Bone marrow (tissue), 2 donors: ENCODE results near the gene CYP24A1.
"Not testable (repeated sequence)": the region's sequence is repeated elsewhere in the genome, so short reads cannot be mapped to it uniquely, and the experiment has no call there.

Experiments
- DNase-seq, 2 donors: peaks; one replicate each; lab custom pipeline; 2025; lab: John Stamatoyannopoulos, UW

Gene CYP24A1

DNA sequence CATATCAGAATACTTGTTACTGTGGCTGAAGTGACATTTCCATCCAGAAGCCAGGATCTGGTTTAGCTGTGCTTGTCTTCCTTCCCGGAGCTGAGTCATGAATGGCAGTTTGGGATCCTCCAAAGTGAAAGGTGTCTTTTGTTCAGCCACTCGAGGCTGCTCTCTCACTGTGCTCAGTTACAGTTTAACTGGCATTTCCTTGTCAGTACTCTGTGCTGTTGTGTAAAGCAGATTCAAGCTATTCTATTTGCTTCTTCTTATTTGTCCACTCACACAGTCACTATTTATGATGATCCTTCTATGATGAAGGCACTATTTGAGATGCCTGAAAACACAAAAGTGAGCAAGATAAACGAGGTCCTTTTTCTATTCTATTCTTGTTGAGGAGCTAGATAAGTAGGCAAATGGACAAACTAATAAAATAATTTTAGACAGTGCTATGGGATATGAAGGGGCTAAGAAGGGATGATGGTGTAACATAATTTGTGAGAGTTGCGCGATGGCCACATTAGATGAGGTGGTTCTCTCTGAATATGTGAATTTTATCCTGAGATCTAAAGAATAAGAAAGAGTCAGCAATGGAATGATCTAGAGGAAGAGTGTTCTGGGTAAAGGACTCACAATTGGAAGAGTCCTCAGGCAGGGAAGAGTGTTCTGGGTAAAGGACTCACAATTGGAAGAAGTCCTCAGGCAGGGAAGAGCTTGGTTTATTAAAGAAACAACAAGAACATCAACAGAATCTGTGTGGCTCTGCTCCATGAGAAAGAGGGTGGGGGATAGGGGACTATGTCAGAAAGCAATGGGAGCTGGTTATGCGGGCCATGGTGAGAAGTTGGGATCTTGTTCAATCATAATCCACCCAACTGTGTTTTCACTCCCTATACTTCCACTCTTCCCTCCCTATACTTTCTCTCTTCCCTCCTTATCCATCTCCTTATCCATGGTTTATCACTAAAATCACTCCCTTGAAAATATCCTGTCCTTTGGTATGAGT, 40.1 kb downstream of the CYP24A1 start:
- no peak for DNase-seq

DNA sequence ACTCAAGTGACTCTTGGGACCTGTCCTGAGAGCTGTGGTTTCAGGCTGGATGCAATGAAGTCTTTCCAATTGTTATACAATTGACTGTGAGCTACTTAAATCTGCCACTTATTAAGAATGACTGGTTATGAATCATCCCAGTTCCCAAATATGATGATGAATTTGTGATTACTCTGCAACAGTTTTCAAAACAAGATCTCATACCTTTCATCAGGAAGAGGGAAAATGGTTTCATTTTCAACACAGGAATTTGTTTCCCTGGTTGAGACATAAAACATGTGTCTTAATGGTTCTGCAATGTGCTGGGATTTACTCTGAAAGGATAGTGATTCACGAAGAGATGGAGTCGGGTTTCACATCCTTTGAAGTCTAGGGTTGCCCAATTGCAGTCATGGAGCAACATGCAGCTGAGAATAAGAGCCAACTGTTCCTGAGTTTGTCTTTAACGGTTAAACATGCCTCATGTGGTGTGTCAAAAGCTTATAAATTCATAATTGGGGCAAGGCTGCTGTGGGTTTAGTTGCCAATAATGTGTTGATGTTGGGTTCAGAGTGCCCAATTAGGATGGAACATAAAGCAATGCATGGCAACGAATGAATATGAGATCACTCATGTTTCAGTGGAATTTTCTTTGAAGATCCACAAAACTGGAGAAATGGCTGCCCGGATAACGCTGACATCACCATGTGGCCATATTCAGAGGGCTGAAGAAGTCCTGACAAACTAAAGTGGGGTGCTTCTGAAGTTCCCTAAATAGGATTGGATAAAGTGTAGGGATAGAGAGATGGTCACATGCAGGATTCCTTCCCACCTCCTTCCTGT, 41.0 kb downstream of the CYP24A1 start:
- no peak for DNase-seq

DNA sequence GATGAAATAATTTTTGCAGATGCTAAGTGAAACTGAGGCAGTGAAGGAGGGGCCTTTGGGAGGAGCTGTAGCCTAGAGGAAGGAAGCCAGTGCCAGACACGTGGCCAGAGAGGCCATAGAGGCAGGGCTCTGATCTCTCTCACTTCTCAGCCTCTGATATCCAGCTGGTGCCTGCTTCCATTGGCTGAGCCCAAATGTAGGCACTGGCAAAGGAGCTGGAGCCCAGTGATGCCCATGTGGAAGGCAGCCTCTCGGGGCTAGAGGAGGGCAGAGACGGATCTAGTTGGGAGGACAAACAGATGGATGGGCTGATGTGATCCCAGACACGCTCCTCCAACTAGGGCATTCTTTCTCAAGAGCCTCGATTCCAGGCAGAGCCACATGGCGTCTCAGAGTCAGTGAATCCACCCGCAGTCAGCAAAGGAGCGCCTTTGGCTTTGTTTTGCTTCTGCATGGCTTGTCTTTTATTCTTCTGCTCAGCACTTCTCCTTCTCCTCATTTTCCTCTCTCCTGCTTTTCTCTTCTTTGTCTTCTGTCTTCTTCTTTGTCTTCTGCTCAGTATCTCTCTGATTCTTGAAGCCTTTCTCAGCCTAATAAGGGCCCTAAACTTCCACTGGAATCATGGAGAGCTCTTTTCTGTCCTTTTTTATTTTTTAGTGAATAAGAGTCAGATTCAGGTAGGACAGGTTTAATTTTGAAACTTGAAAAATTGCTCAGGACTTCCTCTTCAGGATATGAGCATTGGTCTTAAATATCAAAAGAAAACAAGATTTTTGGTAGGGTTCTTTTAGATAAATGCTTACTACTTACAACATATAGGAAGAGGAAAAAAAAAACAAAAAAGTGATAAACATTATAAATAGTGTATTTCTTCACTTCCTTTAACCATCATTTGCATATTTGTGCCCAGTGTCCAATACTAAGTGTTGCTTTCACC, 41.8 kb downstream of the CYP24A1 start:
- DNase-seq: no peak

DNA sequence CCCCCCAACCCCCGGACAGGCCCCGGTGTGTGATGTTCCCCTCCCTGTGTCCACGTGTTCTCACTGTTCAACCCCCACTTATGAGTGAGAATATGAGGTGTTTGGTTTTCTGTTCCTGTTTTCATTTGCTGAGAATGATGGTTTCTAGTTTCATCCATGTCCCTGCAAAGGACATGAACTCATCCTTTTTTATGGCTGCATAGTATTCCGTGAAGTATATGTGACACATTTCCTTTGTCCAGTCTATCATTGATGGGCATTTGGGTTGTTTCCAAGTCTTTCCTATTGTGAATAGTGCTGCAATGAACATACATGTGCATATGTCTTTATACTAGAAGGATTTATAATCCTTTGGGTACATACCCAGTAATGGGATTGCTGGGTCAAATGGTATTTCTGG, 42.7 kb downstream of the CYP24A1 start:
- DNase-seq: not testable (repeated sequence)

DNA sequence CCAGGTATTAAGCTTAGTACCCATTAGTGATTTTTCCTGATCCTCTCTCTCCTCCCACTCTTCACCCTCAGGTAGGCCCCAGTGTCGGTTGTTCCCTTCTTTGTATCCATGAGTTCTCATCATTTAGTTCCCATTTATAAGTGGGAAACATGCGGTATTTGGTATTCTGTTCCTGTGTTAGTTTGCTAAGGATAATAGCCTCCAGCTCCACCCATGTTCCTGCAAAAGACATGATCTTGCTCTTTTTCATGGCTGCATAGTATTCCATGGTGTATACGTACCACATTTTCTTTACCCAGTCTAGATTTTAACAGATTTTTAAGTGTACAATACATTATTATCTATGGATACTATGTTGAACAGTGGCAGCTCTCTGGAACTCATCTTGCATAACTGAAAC, 44.4 kb downstream of the CYP24A1 start:
- no peak for DNase-seq

DNA sequence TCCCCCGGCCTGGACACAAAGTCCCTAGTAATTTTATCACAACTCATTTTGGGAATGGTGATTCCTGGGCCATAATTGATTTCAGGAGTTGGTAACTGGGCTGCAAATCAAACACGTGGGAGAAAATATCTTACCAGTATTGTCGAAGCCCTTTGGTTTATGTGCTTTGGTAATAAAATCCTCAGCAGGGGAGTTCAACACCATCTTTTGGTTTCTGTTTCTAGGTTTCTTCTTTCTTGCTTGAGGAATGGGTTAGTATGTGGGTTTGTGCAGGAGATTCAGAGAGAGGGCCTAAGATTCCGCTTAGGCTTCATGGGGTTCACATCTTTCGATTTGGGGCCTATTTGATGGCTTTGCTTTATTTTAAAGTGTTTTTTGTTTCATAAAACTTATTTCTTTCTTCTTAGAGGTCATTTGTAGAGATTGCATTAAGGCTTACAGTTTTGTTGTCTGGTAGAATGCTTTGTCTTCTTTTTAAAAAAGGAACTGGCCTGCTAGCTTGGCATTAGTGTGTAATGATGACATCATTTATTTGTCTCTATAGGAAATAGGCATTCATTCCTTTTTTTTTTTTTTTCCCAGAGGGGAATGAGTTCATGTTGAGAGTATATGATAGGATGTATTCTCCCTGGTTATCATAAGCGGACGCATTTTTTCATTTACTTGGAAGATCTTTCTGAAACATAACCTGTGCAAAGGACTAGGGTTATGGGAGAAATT, 45.8 kb downstream of the CYP24A1 start:
- DNase-seq: no peak

DNA sequence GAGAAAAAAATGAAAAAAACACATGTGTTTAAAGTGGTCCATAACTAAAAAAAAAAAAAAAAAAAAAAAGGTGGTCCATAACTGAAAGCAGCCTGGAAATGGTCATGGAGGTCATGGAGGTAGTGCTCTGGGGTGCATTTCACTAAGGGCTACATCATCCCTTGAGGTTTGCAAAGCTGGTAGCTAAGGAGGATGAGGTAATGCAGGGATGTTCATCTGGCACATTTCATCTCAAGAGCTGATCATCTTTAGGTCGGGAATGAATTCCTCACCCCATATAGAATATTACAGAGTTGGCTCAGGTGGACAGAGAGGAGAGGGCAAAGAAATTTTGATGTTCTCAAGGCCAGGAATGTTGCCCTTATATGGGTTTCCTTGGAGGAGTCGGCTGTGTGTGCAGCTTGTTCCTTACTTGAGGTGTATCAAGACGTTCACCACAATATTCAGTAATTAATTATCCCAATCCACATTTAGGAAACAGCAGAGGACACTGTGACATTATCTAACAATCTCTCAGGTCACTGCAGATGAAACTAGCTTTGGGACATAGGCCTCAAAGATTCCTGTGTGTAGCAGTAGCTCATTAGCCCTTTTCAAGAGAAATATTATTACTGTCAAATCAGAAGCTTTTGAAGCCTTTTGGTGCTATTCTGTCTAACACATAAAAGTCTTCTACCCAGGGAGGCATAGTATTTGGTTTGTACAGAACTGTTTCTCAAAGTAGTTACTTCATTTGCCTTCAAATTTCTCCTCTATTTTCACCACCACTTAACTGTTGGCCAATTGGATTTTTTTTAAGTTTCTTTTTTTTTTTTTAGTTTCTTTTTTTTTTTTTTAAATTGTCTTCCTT, 46.8 kb downstream of the CYP24A1 start:
- DNase-seq: no peak

DNA sequence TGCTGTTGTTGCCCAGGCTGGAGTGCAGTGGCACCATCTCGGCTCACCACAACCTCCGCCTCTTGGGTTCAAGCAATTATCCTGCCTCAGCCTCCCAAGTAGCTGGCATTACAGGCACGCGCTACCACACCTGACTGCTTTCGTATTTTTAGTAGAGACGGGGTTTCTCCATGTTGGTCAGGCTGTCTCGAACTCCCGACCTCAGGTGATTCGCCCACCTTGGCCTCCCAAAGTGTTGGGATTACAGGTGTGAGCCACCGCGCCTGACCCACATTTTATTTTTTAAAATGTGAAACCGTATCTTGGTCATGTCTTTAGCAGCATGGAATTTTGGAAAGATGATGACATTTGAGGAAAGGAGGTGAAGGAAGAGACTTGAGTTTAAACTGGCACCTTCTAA, 47.5 kb downstream of the CYP24A1 start:
- not testable (repeated sequence) for DNase-seq

DNA sequence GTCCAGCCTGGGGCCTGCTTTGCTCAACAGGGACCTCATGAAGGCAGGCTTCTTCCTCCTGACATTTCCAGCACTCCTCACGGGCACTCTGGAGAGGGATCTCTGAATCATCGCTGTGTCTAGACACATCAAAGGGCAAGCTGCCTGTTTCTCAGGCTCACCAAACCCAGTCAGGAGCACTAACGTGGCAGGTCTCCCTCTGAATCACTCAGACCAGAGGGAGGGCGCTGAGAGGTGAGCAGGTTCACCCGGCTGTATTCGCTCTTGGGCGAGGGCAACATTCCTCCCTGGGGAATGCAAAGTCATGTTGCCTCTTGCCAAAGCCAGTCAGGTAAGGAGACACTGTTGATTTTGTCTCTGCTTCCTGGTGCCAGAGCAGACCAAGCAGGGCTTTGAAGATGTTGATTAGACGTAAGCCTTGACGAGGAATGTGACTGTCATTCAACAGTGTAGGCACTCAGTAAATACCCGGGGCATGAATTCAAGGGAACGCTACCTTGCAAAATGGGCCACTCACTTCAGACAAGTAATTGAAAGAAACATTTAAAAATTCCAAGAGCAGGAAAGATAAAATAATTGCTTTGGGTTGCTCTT, 50.1 kb downstream of the CYP24A1 start:
- no peak for DNase-seq

DNA sequence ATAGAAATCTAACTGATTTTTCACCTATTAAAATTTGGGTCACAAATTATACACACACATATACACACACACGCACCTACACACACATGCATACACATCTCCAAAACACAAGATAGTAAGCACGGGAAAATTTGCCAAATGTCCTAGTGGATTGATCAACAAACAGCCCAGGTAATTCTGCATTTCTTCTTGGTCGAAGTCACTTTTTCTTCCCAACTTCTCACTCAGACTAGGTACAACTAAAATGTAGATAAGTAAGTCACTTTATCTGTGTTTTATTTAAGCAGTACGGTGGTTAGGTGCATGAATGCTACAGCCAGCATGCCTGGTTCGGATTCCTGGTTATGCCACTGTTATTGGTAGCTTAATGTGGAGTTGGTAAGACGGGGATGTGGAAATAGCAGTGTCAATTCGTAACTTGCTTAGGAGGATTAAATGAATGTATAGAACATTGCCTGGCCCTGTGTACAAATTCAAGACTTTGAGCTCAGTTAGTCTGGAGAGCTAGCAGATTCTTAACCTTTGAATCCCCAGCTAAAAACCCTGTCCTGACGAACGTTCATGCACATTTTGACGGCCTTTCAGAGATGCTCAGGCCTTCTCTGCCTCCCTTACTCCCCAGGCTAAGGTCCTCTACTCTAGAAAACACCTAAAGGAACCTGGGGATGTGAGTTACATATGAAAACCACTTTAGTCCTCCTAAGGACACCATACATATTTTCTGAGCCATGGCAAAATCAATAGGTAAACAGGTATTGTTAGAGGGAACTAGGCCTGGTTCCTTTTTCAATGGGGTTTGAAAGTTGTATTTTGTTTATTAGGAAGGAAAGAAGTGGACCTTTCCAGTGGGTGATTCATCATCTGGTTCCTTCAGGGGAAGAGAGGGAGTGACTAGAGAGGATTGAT, 50.9 kb downstream of the CYP24A1 start:
- no peak for DNase-seq

DNA sequence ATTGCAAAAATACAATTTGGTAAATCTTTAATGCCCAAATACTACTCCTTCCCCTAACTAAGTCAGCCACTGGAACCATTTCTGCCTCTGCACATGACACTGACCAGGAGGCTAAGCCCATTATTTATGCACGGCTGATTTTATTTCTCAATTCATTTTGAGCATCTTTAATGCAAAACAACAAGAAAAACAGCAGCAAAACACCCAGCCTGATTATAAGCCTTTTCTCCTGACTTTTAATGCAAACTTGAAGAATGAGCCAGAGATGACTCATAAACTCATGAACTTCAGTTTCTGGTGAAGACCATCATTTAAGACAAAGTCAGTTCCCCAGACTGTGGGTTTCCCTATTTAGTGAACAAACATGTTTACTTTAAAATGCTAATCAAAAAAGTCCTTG, 51.6 kb downstream of the CYP24A1 start:
- no peak for DNase-seq

DNA sequence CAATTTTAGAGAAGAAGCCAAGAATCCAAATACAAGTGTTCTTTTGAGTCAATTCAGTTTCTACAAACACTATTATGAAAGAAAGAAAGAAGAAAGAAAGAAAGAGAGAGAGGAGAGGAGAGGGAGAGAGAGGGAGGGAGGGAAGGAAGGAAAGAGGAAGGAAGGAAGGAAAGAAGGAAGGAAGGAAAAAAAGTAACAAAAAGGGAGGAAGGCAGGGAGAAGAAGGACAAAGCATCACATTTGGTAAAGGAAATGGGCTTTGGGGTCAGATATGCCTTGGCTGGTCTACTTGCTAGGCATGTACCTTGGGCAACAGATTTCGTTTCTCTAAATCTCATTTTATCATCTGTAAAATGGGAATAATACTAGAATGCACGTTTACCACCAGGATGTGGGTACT, 54.0 kb downstream of the CYP24A1 start:
- no peak for DNase-seq

DNA sequence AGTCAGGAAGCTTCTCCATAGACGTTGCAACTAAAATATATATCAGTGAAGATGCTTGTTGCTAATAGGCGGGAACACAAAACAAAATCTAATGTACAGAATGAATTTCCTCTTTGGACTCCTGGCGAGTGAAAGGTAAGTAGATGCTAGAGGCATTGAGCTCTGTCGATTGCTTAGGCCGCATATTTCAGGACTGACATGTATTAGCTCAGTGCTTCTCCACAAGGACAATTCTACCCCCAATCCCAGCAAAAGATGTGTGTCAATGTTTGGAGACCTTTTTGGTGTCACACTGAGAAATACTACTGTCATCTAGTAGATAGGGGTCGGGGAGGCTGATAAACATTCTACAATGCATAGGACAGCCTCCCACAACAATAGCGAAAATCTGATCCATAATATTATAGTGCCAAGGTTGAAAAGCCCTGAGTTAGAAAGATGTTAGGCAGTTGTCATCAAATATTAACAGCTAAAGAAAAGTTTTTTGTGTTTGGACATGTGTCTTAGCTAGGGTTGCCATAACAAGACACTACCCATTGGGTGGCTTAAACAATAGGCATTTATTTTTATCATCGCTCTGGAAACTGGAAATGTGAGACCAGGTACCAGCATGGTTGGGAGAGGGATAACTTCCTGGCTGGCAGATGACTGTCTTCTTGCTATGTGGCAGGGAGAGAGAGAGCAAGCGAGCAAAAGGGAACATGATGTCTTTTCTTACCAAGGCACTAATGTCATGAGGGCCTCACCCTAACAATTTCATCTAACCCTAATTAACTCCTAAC, 55.4 kb downstream of the CYP24A1 start:
- DNase-seq: no peak

DNA sequence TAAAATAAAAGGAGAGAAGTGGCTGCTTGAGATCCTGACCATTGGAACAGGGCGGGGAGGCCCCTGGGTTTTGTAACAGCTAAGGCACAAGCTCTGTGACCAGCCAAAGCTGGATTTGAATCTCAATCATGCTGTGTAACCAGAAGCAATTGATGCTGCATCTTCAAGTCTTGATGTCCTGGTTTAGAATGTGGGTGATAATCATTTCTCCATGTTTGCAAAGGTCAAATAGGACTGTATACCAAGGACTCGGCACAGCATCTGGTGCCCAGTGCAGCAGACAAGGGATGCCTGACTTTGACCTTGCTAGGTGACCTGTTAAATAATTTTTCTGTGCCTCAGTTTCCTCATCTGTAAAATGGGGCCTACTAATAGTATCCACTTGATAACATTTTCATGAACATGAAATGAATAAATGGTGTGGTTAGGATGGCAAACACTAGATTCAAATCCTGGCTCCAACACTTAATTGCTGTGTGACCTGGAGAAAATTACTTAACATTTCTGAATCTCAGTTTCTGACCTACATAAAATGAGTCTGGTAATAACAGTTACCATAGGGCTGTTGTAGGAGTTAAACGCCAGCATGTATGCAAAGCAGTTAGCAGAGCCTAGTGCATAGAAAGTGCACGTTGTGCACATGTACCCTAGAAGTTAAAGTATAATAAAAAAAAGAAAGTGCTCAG, 57.1 kb downstream of the CYP24A1 start:
- no peak for DNase-seq

DNA sequence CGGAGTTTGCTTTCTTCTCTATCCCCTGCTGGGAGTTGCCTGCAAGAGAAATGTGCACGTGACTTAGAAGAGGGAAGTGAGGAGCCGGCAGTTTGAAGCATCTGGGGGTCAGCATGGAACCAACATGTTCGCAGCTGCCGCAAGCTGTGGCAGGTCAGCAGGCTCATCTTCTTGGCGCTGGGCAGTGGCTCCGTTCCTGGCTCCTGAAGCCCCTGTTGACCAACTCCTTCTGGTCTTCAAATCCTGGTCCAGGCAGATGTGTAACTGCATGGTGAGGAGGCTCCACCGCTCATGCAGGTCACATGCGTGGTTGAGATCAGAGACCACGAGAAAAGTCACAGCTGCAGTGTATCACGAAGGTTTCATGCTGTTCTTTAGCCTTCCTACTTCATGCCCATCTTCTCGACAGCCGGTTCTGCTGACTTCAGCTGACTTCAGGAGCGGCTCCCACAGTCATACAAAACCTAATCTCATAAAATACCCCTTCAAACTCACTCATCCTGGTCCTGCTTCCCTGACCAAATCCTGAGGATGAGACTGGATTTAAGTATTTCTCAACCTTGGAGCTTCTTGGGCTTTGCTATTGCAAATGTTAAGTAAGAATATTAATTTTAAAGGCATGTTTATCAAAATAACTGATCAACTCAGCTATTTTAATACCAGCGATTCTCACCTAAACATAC, 58.5 kb downstream of the CYP24A1 start:
- DNase-seq: no peak

DNA sequence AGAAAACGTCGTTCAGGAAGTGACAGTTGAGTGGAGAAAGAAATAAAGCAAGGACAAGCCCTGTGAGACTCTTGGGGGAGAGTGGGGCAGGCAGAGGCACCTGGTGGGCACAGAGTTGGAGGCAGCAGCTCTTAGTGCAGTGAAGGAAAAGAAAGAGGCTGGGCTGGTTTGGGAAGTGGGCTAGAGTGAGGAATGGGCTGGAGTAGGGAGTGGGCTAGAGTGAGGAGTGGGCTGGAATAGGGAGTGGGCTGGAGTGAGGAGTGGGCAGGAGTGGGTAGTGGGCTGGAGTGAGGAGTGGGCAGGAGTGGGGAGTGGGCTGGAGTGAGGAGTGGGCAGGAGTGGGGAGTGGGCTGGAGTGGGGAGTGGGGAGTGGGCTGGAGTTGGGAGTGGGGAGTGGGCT, 59.7 kb downstream of the CYP24A1 start:
- no peak for DNase-seq

DNA sequence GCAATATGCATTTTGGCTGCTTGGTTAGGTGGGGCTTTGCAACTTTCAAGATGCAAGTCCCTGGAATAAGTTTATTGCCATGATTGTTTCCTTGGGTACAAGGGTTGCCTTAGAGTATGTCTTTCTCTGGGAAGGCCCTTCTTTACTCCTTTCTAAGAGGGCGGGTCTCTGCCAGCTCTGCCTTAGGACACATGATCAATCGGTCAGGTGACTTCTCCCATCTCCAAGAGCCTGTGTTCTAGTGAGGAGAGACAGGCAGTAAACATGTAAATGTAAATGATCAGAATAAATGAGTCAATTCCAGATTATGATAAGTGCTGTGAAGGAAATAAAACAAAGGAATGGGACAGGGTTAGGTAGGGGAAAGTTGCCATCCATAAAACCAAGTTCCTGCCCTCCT, 60.2 kb downstream of the CYP24A1 start:
- DNase-seq: no peak
